DMS79 (cell line): ENCODE results near the gene EFHC1.
A peak's percentile ranks its signal among the peaks of the same experiment; 100 is the strongest.

Experiments
- DNase-seq: peaks from one replicate; lab custom pipeline; 2025; lab: John Stamatoyannopoulos, UW

EFHC1 gene

DNA sequence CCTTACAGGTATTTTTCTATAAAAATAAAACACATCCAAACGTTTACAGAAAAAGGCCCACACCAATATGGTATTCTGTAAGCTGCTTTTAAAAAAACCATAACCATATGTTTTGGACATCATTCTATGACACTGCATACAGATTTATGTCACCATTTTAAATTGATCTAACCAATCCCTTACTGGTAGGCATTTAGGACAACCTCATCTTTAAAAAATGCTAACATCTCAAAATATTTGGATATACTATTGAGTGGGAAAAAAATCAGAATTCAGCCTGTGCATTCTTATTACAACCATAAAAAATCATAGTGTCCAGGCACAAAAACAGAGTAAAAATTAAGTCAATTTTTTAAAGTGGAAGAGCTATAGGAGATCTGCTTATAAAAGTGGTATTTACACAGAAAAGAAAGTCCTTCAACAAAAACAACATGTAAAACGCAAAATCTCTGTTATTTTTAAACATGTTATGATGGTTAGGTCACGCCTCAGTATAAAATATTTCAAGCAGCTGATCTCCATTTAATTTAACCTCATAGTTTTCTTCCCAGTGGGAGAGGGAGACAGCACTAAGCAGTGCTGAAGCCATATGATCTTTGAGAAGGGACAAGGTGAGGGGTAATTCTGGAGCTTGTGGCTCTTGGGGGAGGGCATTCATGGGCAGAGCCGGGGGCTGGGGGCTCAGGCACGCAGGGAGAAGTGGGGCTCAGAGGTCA lies 135.5 kb downstream of the EFHC1 start:
- DNase-seq, result no peak

DNA sequence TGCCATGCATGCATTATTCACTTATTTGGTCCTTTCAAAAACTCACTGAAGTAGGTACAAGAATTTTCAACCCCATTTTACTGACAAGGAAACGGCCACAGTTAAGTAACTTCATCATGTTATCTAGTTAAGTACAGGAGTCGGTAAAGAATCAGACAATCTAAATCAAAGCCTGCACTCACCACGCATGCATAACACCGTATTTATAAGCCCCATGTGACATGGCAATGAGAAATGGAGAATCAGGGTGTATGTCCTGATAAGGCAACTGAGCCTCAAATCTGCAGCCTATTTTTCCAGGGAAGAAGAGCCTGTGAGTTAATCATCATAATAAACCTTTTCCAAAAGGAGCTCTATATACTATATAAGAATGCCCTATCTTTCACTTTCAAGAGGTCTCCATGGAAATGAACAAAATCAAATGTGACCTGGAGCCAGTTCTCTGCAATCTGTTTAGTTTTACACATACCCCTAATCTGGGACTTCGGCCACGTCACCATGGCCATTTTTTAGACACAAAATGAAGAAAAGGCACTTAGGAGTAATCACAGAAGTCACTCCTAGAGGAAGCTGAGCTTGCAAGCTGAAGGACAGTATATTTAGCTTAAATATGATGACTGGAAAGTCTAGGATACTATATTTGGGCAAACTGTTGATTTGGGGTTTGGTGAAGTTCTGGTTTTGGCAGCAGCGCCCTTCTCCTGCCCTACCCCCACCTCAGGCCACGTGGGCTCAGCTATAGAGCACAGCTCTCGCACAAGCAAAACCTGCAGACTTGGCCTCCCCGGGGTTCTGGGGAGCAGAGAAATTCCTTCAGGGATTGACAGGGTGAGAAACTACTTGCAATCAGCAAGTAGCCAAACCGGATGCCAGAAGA lies 137.5 kb downstream of the EFHC1 start:
- no peak for DNase-seq

GRCh38 chr6:52558266-52559000 lies 138.3 kb downstream of the EFHC1 start:
- DNase-seq, result no peak

DNA sequence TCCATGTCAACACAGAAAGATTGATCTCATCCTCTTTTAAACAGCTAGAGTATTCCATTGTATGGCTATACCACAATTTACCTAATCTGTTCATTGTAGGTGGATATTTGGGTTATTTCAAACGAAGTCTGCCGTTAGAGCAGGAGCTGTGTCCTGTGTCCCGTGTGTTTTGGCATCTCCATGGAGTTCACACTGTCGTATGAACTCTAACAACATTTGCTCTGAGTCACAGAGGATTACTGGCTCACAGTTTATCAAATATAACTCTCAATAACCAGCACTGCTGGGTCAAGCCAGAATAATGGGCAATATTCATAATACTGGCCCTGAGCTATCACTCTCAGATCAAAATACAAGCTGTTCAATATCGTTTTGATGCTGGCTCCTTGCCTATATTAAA lies 140.3 kb downstream of the EFHC1 start:
- no peak for DNase-seq

- DNase-seq, result no peak
These were observed 142.8 kb downstream of the EFHC1 start for GRCh38 chr6:52562911-52563310.

GRCh38 chr6:52564856-52565255 lies 144.7 kb downstream of the EFHC1 start:
- no peak for DNase-seq

GRCh38 chr6:52566201-52566600 lies 146.1 kb downstream of the EFHC1 start:
- DNase-seq, result no peak

DNA sequence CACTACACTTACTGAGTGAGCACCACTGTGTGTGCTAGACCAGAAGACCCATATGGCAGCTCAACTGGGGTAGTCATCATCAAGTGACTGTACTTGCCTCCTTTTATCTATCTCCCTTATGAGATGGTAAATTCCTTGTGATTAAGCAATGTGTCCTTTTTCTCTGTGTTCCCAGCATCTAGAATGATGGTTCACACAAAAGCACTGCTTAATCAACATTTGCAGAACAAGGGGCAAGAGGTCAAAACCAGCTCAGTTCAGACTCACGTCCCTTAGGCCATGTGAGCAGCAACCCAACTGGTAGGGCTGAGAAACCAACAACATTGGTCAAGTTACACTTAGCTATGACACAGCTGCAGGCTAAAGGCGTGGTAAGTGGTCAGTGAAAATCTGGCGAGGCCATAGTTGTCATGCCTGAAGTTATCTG lies 146.7 kb downstream of the EFHC1 start:
- no peak for DNase-seq

DNA sequence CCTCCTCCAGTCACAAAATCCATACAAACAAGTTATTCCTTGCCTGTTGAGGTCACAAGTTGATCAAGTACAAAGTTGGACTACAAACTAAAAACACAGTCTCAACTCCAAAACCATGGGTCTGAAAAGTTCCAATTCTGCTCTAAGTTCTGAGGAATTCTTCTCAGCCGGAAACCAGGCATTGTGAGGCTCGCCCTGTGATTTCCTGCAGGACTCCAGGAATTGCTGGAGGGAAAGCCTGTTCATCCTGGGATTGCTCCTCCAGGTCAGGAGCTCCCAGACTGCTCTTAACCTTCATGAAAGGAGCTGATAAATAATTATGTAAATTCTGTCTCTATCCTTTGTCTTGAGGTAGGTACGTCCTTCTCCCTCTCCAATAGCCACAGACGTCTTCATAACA lies 148.2 kb downstream of the EFHC1 start:
- no peak for DNase-seq

GRCh38 chr6:52570291-52570700 lies 150.2 kb downstream of the EFHC1 start:
- peak; percentile 96 for DNase-seq

DNA sequence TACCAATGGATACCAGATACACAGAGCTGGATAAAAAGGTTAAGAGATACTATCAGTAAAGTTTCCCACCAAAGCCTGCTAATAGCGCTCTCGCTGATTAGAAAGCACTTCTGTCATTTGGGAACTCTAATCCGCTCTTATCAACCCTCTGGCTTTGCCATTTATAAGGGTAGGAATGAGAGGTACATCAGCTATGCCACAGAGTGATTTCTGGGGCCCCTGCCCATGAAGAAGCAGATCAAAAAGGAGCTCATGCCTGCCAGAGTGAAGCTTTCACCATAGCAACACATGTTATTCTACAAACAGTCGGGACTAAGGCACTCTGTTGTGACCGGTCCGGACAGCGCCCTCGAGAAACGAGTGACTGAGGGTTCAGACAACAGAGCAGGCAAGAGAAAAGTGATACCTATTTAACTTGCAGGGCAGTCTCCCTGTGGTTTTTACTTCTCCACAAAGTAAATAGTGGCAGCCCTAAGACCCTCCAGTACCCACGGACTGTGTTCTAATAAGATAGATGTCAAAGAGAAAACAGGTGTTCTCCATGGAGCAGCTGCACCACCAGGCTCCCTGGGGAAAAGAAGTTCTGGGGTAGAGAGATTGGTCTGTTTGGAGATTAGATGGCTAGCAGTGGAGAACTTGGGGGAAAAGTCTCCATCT lies 151.1 kb downstream of the EFHC1 start:
- DNase-seq, result peak; percentile 25

- DNase-seq, result no peak
These were observed 152.4 kb downstream of the EFHC1 start for GRCh38 chr6:52572536-52572935.

- no peak for DNase-seq
These were observed 153.2 kb downstream of the EFHC1 start for GRCh38 chr6:52573295-52573694.
